Neural progenitor cell (in vitro differentiated cells): ENCODE measurements around the gene FAM25A. TPM values are rescaled to one million over a fixed set of nuclear protein-coding genes. Genes with fewer than 3 reads are reported as not detected.
"Not testable (repeated sequence)": the region's sequence is repeated elsewhere in the genome, so short reads cannot be mapped to it uniquely, and the experiment has no call there.

Experiments
- DNase-seq: peaks from one replicate; pipeline ENCODE4 v3.0.0-alpha.2; 2016; ENCODE audit warnings: low spot score
- H2AFZ ChIP-seq: fragments of 200-600 bp; sonication (generic); replicated peaks from 2 replicates; pipeline ENCODE4 v1.6.1; 2016; ENCODE audit warnings: antibody characterized with exemption
- H3F3A ChIP-seq: fragments of 200-600 bp; sonication (generic); 2 replicates; pipeline ENCODE4 v1.6.1; 2016; ENCODE audit warnings: antibody characterized with exemption, low read depth
- H3K27ac ChIP-seq: fragments of 200-600 bp; sonication (generic); 2 replicates; pipeline ENCODE4 v1.5.1; 2016; ENCODE audit warnings: mild to moderate bottlenecking
- H3K27me3 ChIP-seq: fragments of 200-600 bp; sonication (generic); 2 replicates; pipeline ENCODE4 v1.6.1; 2016; ENCODE audit warnings: mild to moderate bottlenecking, moderate library complexity
- H3K36me3 ChIP-seq: fragments of 200-600 bp; sonication (generic); 2 replicates; pipeline ENCODE4 v1.5.1; 2016
- H3K4me1 ChIP-seq: fragments of 200-600 bp; sonication (generic); 2 replicates; pipeline ENCODE4 v1.6.1; 2016; ENCODE audit warnings: mixed run types
- H3K4me2 ChIP-seq: fragments of 200-600 bp; sonication (generic); 2 replicates; pipeline ENCODE4 v1.6.1; 2016
- H3K4me3 ChIP-seq: fragments of 200-600 bp; sonication (generic); 2 replicates; pipeline ENCODE4 v1.5.1; 2016
- H3K79me2 ChIP-seq: fragments of 200-600 bp; sonication (generic); 2 replicates; pipeline ENCODE4 v1.6.1; 2016; ENCODE audit warnings: low read depth
- H3K9ac ChIP-seq: fragments of 200-600 bp; sonication (generic); 2 replicates; pipeline ENCODE4 v1.6.1; 2016
- H3K9me3 ChIP-seq: fragments of 200-600 bp; sonication (generic); 2 replicates; pipeline ENCODE4 v1.5.1; 2016; ENCODE audit warnings: low read depth
- H4K20me1 ChIP-seq: fragments of 200-600 bp; sonication (generic); 2 replicates; pipeline ENCODE4 v1.6.1; 2016; ENCODE audit warnings: low read depth
- H3K27ac Mint-ChIP-seq: 3 replicates; pipeline ENCODE4 v1.8.0; 2021; ENCODE audit warnings: mixed read lengths
- H3K27me3 Mint-ChIP-seq: 2 replicates; pipeline ENCODE4 v1.8.0; 2022; ENCODE audit warnings: low read depth, mild to moderate bottlenecking, inconsistent platforms, moderate library complexity, mixed read lengths; ENCODE audit not compliant: insufficient read depth
- H3K36me3 Mint-ChIP-seq: 3 replicates; pipeline ENCODE4 v1.8.0; 2021; ENCODE audit warnings: mixed read lengths
- H3K4me1 Mint-ChIP-seq: 3 replicates; pipeline ENCODE4 v1.8.0; 2021; ENCODE audit warnings: mixed read lengths
- H3K4me3 Mint-ChIP-seq: 3 replicates; pipeline ENCODE4 v1.8.0; 2021; ENCODE audit warnings: mild to moderate bottlenecking, moderate library complexity, mixed read lengths
- H3K9me3 Mint-ChIP-seq: 3 replicates; pipeline ENCODE4 v1.8.0; 2020; ENCODE audit warnings: mixed read lengths
- EZH2 ChIP-seq: fragments of 200-600 bp; sonication (generic); IDR thresholded peaks from 2 replicates; pipeline ENCODE4 v1.6.1; 2017; ENCODE audit warnings: antibody characterized with exemption, mild to moderate bottlenecking, moderate library complexity
- EZH2phosphoT487 ChIP-seq: fragments of 200-600 bp; sonication (generic); IDR thresholded peaks from 2 replicates; pipeline ENCODE4 v1.6.1; 2017; ENCODE audit warnings: antibody characterized with exemption
- total RNA-seq: library from RNA; depleted of rRNA; stranded (reverse); fragments of >200 nt; gene quantifications from 2 replicates; pipeline ENCODE4 v1.2.3, GENCODE V29; 2015; ENCODE audit warnings: low replicate concordance
- TF ChIP-seq, protein P1 (sequence below): fragments of 200-600 bp; sonication (generic); IDR thresholded peaks from 2 replicates; pipeline ENCODE4 v1.5.1; 2017; ENCODE audit warnings: antibody characterized with exemption, mild to moderate bottlenecking

Gene FAM25A
- total RNA-seq, 1 donor from 2014 or later, result not detected

DNA sequence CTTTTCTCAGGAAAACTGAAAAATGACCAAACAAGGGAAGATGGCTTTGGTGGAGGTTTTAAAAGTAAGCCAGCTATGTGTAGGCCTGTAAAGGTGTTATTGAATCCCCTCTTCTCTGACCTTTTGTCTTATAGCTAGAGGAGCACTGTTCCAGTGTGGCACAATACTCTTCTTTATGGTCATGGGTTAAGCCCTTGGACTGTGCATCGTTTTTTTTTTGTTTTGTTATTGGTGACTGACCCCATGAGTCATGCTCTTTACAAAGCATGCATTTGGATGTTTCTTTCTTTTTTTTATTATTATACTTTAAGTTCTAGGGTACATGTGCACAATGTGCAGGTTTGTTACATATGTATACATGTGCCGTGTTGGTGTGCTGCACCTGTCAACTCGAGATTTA lies 19.6 kb upstream of the FAM25A start:
- Mint-ChIP-seq H3K4me1 (peaks cover 3% of the 10 kb centered on the region), H3K9me3 (no peaks in the 10 kb centered on the region), H3K27me3 (peaks cover 2% of the 10 kb centered on the region), H3K4me3 (no peak overlapping the region), H3K36me3 (no peaks in the 10 kb centered on the region), H3K27ac (no peak overlapping the region)
- no peak overlapping the region for H3K9ac ChIP-seq
- H3K27me3 ChIP-seq, result no peaks in the 10 kb centered on the region
- H3F3A ChIP-seq, result no peaks in the 10 kb centered on the region
- no peak overlapping the region for H3K27ac ChIP-seq
- H3K4me2 ChIP-seq, result no peak overlapping the region
- no peaks in the 10 kb centered on the region for H3K4me1 ChIP-seq
- H3K79me2 ChIP-seq, result no peaks in the 10 kb centered on the region
- no peak for DNase-seq
- H3K36me3 ChIP-seq, result no peaks in the 10 kb centered on the region
- no peaks in the 10 kb centered on the region for H3K9me3 ChIP-seq
- no peak overlapping the region for H3K4me3 ChIP-seq
- no peak overlapping the region for H2AFZ ChIP-seq
- H4K20me1 ChIP-seq, result no peaks in the 10 kb centered on the region
- TF ChIP-seq EZH2phosphoT487 (no peak), EZH2 (no peak)
- TF ChIP-seq, protein P1, sequence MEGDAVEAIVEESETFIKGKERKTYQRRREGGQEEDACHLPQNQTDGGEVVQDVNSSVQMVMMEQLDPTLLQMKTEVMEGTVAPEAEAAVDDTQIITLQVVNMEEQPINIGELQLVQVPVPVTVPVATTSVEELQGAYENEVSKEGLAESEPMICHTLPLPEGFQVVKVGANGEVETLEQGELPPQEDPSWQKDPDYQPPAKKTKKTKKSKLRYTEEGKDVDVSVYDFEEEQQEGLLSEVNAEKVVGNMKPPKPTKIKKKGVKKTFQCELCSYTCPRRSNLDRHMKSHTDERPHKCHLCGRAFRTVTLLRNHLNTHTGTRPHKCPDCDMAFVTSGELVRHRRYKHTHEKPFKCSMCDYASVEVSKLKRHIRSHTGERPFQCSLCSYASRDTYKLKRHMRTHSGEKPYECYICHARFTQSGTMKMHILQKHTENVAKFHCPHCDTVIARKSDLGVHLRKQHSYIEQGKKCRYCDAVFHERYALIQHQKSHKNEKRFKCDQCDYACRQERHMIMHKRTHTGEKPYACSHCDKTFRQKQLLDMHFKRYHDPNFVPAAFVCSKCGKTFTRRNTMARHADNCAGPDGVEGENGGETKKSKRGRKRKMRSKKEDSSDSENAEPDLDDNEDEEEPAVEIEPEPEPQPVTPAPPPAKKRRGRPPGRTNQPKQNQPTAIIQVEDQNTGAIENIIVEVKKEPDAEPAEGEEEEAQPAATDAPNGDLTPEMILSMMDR, result no peak

DNA sequence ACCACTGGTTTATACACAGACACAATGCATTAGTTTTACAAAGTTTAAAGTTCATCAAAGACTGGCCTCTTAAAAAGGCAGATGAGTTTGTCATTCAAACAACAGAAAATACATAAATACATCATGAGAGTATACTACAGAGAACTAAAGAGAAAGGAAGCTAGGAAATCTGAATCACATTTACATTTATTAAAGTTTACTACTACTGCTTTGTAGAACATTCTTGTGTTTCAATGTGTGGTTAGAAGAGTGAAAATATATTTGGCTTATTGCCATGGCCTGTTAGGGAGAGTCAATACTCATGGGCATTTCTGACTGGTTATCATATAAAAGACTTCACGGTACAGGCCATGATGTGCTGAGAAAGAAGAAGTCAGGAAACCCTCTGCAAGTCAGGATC lies 13.0 kb upstream of the FAM25A start:
- DNase-seq, H3K36me3 ChIP-seq, H3F3A ChIP-seq, H3K4me1 ChIP-seq, H3K27ac ChIP-seq, H3K27ac Mint-ChIP-seq, H3K9ac ChIP-seq, H3K79me2 ChIP-seq, H3K4me3 Mint-ChIP-seq, H3K4me3 ChIP-seq, H3K9me3 ChIP-seq, H3K27me3 ChIP-seq, H3K4me2 ChIP-seq, H3K4me1 Mint-ChIP-seq, H3K36me3 Mint-ChIP-seq, H3K27me3 Mint-ChIP-seq, H3K9me3 Mint-ChIP-seq, H4K20me1 ChIP-seq, H2AFZ ChIP-seq: not testable (repeated sequence)

DNA sequence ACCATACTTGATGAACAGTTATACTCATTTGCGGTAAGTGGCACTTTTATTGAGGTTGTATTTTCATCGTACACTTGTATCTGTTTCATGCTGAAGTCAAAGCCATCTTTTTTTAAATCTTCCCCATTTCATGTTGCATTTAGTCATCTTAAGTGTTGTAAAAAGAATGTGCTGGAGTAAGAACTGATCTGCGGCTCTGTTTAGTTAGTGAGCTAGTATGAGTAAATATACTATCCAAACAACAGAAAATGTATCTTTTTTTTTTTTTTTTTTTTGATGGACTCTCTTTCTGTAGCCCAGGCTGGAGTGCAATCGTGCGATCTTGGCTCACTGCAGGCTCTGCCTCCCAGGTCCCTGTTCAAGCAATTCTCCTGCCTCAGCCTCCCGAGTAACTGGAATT lies 12.4 kb upstream of the FAM25A start:
- not testable (repeated sequence) for H3K27ac Mint-ChIP-seq, H3K27ac ChIP-seq, H3K27me3 ChIP-seq, H3K4me3 Mint-ChIP-seq, H3F3A ChIP-seq, H2AFZ ChIP-seq, H3K9ac ChIP-seq, H3K9me3 ChIP-seq, H3K9me3 Mint-ChIP-seq, H3K4me2 ChIP-seq, H3K4me3 ChIP-seq, H3K79me2 ChIP-seq, H3K27me3 Mint-ChIP-seq, DNase-seq, H4K20me1 ChIP-seq, H3K4me1 Mint-ChIP-seq, H3K36me3 ChIP-seq, H3K36me3 Mint-ChIP-seq, H3K4me1 ChIP-seq

DNA sequence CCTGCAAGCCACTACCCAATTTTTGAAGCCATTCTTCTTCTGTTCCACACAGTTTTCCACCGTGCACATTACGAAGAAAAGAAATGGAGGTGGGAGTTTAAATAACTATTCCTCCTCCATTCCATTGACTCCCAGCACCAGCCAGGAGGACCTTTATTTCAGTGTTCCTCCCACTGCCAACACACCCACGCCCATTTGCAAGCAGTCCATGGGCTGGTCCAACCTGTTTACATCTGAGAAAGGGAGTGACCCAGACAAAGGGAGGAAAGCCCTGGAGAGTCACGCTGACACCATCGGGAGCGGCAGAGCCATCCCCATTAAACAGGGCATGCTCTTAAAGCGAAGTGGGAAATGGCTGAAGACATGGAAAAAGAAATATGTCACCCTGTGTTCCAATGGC lies 11.8 kb upstream of the FAM25A start:
- H3K27ac Mint-ChIP-seq, DNase-seq, H3K4me3 Mint-ChIP-seq, H3F3A ChIP-seq, H3K36me3 ChIP-seq, H3K27me3 Mint-ChIP-seq, H3K9ac ChIP-seq, H3K4me2 ChIP-seq, H3K36me3 Mint-ChIP-seq, H3K27ac ChIP-seq, H3K9me3 ChIP-seq, H3K27me3 ChIP-seq, H3K4me3 ChIP-seq, H4K20me1 ChIP-seq, H2AFZ ChIP-seq, H3K79me2 ChIP-seq, H3K9me3 Mint-ChIP-seq, H3K4me1 ChIP-seq, H3K4me1 Mint-ChIP-seq: not testable (repeated sequence)

DNA sequence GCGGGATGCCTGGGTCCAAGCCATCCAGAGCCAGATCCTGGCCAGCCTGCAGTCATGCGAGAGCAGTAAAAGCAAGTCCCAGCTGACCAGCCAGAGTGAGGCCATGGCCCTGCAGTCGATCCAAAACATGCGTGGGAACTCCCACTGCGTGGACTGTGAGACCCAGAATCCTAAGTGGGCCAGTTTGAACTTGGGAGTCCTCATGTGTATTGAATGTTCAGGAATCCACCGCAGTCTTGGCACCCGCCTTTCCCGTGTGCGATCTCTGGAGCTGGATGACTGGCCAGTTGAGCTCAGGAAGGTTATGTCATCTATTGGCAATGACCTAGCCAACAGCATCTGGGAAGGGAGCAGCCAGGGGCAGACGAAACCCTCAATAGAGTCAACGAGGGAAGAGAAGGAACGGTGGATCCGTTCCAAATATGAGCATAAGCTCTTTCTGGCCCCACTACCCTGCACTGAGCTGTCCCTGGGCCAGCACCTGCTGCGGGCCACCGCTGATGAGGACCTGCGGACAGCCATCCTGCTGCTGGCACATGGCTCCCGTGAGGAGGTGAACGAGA lies 10.9 kb upstream of the FAM25A start:
- not testable (repeated sequence) for H3K9me3 ChIP-seq, H3K36me3 ChIP-seq, H3K27ac ChIP-seq, H3K4me3 Mint-ChIP-seq, H3K79me2 ChIP-seq, DNase-seq, H4K20me1 ChIP-seq, H3K4me1 Mint-ChIP-seq, H3K36me3 Mint-ChIP-seq, H3K27me3 Mint-ChIP-seq, H3K27me3 ChIP-seq, H3K4me2 ChIP-seq, H3K9ac ChIP-seq, H3K4me1 ChIP-seq, H3K9me3 Mint-ChIP-seq, H3K27ac Mint-ChIP-seq, H3K4me3 ChIP-seq, H2AFZ ChIP-seq, H3F3A ChIP-seq

DNA sequence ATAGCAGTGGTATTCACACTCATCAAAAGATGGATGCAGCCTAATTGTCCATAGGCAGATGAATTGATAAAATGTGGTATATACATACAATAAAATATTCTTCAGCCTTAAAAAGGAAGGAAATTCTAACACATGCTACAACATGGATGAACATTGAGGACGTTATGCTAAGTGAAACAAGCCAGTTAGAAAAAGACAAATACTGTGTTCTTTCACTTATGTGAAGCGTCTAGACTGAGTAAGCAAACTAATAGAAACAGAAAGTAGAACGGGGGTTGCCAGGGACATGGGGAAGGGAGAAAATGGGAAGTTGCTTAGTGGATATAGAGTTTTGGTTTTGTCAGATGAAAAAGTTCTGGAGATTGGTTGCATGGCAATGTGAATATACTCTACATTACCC lies 6.6 kb upstream of the FAM25A start:
- not testable (repeated sequence) for DNase-seq, H3K27ac ChIP-seq, H3K79me2 ChIP-seq, H4K20me1 ChIP-seq, H3K36me3 ChIP-seq, H3K36me3 Mint-ChIP-seq, H2AFZ ChIP-seq, H3K27ac Mint-ChIP-seq, H3F3A ChIP-seq, H3K4me3 Mint-ChIP-seq, H3K4me1 Mint-ChIP-seq, H3K27me3 ChIP-seq, H3K9me3 ChIP-seq, H3K4me1 ChIP-seq, H3K27me3 Mint-ChIP-seq, H3K4me3 ChIP-seq, H3K4me2 ChIP-seq, H3K9me3 Mint-ChIP-seq, H3K9ac ChIP-seq

DNA sequence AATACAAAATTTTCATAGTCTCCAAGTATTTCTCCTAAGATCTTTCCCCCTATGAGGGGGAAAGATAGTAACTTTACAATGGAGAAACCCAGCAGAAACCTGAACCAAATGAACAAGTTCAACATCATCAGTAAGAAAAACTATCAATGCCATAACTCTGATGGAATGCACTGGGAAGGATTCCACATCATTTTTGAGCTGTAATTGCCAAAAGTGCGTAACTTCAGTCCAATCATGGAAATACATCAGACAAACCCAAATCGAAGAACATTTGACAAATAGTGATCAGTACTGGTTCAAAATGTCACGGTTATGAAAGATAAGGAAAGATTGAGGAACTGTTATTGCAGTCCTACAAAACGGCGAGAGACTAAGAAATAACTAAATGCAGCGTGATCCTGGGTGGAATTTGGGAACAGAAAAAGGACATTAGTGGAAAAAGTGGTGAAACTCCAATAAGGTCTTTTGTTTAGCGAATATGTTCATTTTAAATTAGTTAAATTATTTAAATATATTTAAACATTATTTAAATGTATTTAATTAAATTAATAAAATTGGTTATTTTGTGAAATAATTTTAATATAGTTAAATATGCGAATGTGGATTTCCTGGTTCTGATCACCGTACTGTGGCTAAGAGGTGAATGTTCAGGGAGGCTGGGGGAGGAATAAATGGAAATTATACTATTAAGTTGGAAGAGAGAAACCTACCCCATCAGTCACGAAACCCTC lies 4.9 kb upstream of the FAM25A start:
- H3K9ac ChIP-seq, H4K20me1 ChIP-seq, H3K4me1 ChIP-seq, H3K4me1 Mint-ChIP-seq, H3K79me2 ChIP-seq, H3K27ac Mint-ChIP-seq, H3K27me3 ChIP-seq, H3F3A ChIP-seq, H3K4me2 ChIP-seq, H3K4me3 Mint-ChIP-seq, DNase-seq, H3K4me3 ChIP-seq, H3K36me3 Mint-ChIP-seq, H3K27ac ChIP-seq, H3K27me3 Mint-ChIP-seq, H2AFZ ChIP-seq, H3K36me3 ChIP-seq, H3K9me3 Mint-ChIP-seq, H3K9me3 ChIP-seq: not testable (repeated sequence)
